Activated CD4-positive, alpha-beta T cell treated with anti-CD3 and anti-CD28 coated beads, Interleukin-2, amount 50 U/mL, for 24 hours (primary cell): ENCODE results near the gene LPO.
A peak's percentile ranks its signal among the peaks of the same experiment; 100 is the strongest.

ENCODE experiments used
- DNase-seq, 2 donors: peaks; one replicate each; pipeline ENCODE4 v3.0.0-alpha.2; 2020; ENCODE audit warnings: low read depth in 1 of 2, low spot score in 1 of 2

LPO gene

DNA sequence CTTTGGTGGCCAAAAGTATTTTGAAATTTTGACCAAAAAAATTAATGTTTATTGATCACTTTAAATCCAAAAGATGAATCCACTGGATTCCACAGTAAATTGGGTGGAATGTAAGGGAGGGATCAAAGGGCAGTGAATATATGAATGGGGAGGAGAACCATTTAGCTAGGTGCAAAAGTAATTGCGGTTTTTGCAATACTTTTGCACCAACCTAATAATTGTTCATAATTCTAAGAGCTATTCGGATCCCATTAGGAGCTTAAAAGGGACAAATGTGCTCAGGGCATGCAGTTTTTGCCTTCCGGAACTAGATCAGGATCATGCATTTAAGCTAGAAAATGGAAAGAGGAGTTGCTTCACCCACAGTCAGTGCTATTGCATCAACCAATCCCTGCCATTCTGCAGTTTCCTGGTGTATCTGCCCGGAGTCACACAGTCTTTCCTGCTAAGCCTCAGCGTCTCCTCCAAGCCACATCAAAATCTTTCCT is at the start of gene LPO:
Gene LPO, plus strand, starts transcription at position 438 of the 488 bp plus-strand sequence. CDS start 4,396 bp downstream, outside the sequence.
- DNase-seq = no peak

DNA sequence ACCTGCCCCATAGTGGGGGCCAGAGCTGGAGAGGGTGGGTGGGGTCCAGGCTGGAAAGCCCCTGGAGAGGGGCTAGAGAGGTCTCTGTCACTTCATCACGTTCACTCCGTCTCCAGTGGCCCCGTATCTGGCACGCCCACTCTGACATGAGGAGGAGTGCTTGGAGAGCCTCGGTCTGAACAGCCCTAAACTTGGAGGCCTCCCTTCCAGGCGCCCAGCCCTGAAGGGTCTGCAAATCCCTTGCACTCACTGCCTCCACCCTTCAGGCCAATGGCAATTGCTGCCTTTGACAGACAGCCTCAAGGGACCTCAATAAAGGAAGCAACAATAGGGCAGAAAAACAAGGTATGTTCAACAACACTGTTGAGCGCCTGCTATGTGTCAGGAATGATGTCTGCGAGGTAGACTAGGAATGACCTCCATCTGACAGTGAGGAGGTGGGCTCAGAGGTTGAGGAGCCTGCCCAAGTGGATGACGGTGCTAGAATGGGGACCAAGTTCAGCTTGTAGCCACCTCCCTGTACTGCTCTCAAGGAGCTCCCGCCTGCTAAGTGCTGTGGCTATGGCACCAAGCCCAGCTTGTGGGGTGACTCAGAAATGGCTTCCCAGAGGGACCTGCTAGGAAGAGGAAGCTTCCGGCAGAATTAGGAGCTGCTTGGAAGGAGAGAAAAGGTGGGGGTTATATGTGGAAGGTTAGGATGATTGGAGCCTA is 48.8 kb upstream of the LPO start:
- DNase-seq = no peak

DNA sequence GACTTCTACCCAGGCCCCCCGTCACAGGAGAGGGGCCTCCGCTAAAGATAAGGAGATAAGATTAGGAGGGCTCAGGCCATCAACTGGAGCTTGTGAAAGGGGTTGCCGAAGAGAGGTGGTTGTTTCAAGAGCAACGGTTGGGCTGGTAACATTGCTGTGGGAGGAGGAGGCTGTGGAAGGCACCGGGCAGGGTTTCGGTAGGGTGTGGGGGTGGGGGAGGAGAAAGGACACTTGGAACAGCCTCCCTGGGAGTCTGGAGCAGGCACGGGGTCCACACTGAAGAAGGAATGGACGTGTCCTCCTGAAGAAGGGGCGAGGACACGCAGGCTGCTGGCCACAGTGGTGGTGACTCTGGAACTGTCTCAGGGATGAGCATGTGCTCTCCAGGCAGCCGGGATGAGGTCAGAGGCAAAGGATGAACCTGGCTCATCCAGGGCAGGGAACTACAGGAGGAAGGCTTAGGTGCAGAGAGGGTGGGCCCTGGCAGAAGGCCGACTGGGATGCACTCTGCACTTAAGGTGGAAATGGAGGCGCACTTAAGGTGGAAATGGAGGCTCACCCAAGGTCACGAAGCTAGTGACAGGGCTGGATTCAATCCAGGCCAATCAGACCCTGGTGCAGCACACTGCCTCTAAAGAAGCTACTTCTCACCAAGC is 47.0 kb upstream of the LPO start:
- DNase-seq = no peak

GRCh38 chr17:58192612-58193011 is 45.8 kb upstream of the LPO start, which contains the start of gene EPX:
Gene EPX, plus strand, starts transcription at chr17:58192726. Its CDS starts 121 bp downstream, at chr17:58192847.
- DNase-seq = no peak

DNA sequence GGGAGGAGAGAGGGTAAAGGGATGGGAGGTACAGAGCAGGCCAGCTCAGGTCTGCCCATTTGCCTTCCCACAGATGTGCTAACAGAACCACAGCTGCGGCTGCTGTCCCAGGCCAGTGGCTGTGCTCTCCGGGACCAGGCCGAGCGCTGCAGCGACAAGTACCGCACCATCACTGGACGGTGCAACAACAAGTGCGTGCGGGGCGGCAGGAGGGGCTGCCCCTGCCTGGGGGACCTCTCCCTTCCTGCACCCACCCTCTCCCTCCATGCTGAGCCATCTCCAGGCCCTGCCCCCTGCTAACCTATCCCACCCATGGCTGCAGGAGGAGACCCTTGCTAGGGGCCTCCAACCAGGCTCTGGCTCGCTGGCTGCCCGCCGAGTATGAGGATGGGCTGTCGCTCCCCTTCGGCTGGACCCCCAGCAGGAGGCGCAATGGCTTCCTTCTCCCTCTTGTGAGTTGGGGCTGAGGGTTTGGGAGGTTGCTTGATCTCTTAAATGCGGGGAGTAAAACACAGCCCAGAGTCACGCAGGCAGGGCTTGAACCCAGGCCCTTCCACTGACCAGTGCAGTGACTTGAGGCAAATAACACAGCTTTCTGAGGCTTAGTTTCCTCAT is 44.6 kb upstream of the LPO start:
- DNase-seq = no peak

DNA sequence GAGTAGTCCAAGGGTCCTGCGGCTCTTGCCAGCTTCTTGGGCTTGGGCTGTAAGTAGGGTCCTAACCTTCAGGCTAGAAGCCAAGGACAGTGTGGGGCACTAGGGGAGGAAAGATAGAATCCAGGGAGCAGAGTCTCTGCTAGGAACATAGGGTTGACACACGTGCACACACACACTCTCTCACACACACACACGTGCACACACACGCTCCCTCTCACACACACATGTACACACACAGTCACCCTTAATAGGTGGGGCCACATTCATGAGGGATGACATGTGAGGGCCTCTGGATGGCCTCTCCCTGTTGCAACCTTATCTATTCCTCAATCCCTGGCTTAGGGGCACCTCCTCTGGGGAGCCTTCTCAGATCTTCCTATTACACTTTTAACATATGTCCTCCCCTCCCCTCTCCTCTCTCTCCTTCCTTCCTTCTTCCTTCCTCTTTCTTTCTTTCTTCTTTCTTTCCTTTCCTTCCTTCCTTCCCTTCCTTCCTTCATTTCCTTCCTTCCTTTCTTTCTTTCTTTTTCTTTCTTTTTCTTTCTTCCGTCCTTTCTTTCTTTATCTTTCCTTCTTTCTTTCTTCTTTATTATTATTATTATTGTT is 42.8 kb upstream of the LPO start:
- no peak for DNase-seq

DNA sequence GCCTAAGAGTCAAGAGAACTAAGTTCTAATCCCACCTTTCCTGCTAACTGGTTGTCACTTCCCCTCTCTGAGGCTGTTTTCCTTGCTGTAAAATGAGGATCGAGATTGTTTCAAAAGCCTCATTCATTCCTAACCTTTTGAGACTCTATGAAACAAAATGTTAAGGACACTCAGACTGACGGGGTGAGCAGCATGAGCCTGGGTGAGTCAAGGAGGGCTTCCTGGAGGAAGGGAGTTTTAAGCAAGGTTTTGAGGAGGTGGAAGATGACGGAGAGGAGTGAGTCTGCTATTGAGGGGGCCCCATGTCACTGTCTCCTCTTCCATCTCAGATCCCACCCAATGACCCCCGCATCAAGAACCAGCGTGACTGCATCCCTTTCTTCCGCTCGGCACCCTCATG is 41.8 kb upstream of the LPO start:
- DNase-seq = no peak

DNA sequence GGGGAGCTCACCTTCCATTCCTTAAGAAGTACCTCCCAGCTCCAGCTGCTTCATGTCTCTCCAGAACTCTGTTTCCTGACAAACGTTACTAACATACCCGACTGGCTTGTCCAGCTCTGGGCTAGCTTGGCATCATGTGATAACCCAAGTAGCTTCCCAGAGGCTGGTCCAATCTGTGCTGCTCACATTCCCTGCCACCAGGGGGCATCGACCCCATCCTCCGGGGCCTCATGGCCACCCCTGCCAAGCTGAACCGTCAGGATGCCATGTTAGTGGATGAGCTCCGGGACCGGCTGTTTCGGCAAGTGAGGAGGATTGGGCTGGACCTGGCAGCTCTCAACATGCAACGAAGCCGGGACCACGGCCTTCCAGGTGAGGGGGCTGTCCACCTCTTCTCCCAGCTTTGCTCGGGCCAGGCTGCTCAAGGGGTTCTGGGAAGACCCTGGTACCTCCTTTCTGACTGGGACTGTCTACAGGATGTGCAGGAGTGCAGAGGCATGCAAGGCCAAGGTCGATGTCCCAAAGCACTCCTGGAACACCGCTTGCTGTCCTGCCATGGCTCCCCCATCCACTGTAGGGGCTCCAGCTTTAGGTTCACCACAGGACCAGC is 38.3 kb upstream of the LPO start:
- DNase-seq = peak; percentile 24 to 44

GRCh38 chr17:58202859-58203258 is 35.5 kb upstream of the LPO start:
- DNase-seq = no peak

GRCh38 chr17:58204796-58205195 is 33.6 kb upstream of the LPO start:
- DNase-seq = no peak

- no peak for DNase-seq
These were observed 32.4 kb upstream of the LPO start for GRCh38 chr17:58205936-58206335.

DNA sequence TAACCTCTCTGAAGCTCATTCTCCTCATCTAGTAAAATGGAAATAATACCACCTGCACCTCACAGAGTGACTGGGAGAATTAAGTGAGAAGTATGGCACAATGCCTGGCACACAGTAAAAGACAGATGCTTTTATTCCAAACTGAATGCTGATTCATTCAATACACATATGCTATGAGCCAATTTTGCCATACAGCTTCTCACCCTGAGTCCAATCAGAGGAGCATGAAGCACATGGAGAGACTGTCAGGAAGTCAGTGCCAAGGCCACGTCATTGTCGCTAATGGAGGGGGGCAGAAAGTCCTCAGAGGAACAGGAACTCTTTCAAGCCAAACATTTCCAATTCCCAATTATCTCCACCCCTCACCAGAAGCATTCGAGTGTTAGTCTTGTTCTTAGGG is 30.9 kb upstream of the LPO start:
- DNase-seq = no peak

- no peak for DNase-seq
These were observed 30.0 kb upstream of the LPO start for GRCh38 chr17:58208344-58208743.

DNA sequence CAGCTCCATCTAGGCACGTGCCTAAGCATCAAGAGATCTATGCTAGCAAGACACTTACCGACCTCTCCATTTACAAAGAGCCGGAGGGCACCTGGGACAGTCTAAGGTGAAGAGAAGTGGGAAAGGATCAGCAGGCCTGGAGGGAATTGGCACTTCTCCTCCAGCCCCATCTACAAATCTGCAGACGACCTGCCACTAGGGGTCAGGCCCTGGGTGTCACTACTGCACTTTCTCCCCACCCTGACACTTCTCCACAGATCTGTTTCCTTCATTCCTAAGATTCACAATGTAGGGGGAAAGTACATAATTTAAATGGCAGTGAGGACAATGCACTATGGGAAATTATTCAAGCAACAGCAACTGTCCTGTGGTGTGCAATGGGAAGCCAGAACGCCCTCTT is 27.5 kb upstream of the LPO start:
- DNase-seq = no peak

GRCh38 chr17:58215685-58216084 is 22.7 kb upstream of the LPO start:
- DNase-seq = no peak

DNA sequence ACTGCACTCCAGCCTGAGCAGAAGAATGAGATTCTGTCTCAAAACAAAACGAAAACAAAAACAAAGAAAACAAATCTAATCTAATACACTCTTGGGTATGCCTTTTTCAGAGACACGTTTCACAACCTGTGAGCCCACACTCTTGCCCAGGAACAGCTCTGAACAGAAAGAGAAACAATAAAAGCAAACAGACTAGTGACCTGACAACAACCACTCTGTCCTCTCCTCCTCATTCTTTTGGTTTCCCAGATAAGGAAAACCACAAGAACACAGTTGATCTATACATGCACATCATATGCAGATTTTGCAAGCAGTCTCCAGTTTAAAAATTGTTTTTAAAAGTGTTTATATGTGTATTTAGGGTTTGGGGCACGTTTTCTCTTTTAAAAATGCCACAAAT is 20.6 kb upstream of the LPO start:
- no peak for DNase-seq

GRCh38 chr17:58219007-58219788 is 19.2 kb upstream of the LPO start, which contains the start of gene MKS1:
Gene MKS1, minus strand, starts transcription at chr17:58219255. Its CDS starts 25 bp downstream, at chr17:58219230.
- peak; percentile 92 to 94 for DNase-seq

GRCh38 chr17:58219789-58220183 is 18.6 kb upstream of the LPO start:
- no peak for DNase-seq

DNA sequence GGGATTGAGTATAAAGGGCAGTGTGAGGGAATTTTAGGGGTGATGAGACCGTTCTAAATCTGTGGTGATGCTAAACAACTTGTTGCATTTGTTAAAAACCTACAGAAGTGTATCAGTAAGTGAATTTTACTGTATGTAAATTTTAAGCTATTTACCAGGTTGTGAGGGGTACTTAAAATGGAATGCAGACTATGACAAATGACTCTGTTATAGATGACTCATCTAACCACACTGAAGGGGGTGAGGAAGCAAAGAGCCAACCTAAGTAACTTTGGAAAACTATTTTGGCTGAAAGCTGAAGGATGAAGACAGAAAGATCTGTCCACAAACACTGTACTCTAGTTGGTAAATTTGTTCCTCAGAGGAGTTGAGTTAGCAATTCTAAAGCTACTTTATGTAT is 14.1 kb upstream of the LPO start:
- no peak for DNase-seq

GRCh38 chr17:58227733-58228132 is 10.7 kb upstream of the LPO start:
- DNase-seq = no peak
